Activated gamma-delta T cell (primary cell): Measurements from ENCODE around the gene TMC8.

Experiments
- DNase-seq: peaks from one replicate; lab custom pipeline; 2025; lab: John Stamatoyannopoulos, UW

TMC8 gene

DNA sequence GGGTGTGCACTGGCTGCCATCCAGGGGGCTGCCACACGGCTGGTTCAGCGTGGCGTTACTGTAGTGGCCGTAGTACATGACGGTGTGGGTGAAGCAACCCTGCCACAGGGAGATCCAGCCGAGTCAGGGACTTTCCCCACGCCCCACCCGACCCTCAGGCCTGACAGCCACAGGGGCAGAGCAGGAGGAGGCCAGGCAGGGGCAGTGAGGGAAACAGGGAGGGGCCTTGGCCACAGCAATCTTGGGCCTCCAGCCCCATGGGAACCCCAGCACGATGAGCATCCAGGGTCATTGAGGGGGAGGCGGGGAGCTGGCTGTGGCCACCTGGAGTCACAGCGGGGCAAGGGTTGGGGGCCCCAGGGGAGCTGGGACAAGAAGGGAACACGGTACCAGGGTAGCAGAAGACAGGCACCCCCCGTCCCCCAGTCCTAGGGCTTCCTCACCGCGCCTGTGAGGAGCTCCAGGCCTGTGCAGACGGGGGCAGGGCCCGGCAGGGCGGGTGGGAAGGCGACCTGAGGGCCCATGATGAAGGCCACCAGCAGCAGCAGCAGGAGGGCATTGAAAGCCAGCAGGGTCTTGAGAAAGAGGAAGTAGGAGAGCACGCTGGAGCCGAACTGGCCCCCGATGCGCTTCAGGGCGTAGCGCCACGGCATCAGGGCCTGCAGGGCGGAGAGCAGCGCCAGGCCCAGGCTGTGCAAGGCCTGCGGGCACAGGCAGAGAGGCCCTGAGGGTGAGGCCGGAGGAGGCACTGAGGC lies 6.3 kb upstream of the TMC8 start:
- DNase-seq = no peak

DNA sequence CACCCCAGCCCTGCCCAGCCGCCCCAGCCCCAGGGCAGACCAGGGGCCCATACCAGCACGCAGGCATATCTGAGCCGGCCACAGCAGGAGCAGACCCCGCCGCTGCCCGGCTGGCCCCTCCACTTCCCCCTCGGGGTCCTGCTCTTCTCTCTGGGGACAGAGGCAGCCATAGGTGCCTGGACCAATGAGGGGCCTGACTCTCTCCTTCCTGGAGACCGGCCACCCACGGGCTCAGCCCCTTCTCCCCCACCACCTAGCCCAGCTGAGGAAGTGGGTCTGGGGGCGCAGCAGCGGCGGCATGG lies 5.8 kb upstream of the TMC8 start:
- DNase-seq = no peak

DNA sequence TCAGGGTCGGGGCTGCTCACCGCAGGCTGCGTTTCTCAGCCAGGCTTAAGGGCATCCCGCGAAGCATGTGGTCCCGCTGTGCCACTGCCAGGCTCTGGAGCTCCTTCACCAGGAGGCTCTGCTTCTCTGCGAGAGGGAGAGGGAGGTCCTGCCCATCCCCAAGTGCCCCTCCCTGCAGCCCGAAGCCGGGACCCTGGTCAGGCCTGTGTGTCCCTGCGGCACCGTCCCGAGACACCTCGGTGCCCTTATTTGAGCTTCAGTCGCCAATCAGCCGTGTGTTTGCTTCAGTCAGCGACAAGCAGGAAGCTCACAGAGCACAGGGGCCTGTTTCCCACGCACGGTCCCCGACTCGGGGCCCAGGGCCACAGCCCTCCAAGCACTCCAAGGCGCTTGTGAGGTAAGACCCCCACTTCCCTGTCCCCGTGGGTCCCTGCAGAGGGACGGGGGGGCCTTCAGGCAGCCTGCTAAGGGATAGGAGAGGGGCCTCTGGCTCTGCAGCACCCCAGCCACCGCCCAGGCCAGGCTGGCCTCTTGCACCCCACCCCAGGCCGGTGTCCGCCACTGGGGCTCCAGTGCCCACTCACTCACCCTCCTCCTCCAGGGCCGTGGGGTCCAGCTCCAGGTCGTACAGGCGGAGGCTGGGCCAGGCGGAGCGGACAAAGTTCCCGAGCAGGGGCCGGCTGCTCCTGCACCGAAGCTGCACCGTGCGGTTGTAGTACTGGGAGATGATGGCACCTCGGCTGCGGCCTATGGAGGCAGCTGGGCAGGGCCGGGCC lies 5.2 kb upstream of the TMC8 start:
- DNase-seq = no peak

- DNase-seq = no peak
Measured at GRCh38 chr17:78125976-78126894, 4.3 kb upstream of the TMC8 start.

- DNase-seq = no peak
Measured at GRCh38 chr17:78126895-78127238, 3.7 kb upstream of the TMC8 start.

GRCh38 chr17:78127239-78127887 lies 3.2 kb upstream of the TMC8 start:
- peak; percentile 58 for DNase-seq

- DNase-seq = no peak
Measured at GRCh38 chr17:78127888-78128550, 2.6 kb upstream of the TMC8 start.

DNA sequence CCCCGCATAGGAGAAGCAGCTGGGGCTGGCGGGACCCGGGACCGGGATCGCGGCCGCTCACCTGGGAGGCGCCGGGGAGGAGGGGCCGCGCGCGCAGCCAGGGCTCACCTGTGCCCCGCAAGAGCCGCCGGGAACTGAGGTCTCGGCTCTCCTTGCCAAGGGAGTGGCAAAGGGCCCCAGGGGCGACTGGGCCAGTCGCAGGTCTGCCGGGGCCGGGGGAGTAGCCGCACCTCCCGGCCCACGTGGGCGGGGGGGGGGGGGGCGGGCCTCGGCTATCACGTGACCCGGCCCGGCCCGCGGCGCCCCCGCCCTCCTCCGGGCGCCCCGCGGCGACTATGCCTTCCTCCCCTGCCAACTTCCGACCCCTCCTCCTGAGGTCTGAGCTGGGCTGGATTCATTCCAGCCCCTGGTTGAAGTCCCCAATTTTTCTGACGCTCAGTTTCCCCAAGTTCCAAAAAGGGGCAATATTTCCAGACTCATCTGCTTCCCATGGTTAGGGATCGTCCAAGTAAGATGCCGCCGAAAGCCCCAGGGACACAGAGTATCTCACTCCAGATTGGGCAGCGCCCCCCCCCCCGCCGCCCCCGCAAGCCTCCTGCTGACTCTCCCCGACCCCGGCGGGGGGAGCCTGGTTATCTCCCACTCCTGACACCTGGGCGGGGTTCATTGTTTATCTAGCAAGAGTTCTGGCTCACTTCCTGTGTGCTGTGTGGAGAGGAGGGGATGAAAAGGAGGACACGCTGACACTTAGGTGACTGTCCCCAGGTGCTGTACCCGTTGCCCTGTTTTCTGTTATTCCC lies 1.8 kb upstream of the TMC8 start, which contains the start of gene TMC6:
TMC6 (minus strand) TSS at position 205 of the 800 bp plus-strand sequence. CDS start 1,923 bp downstream, outside the sequence.
- DNase-seq = peak; percentile 58

DNA sequence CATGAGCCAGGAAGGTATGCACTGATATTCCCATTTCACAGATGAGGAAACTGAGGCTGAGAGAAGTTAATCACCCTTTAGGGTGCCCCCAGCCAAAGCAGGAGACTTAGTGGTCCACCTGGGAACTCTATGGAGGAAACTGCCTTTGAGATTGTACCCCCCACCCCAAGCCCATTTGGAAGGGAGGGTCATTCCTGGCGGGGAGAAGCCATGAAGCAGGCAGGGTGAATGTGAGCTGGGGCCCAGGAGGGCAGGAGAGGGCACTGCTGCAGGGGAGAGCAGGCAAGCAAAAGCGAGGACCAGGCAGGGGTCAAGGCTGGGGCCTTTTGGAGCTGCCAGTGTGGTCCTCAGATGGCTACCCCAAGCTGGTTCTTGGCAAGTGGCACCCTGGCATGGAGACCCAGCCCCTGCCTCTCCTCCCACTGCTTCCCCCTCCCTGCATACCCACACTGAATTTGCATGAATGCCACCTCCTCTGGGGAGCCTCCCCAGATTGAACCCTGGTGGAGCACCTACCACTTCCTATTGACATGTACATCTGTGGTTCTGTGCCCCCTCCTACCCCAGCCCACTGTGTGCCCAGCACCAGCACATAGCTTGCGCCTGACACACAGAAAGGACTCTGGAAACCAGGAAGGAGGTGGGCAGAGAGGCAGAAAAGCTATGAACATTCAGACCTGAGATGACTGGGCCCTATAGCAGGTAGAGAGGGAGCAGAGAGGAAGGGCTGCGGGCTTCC lies 1.1 kb upstream of the TMC8 start:
- DNase-seq = no peak

GRCh38 chr17:78130090-78130436 lies 508 bp upstream of the TMC8 start:
- no peak for DNase-seq

GRCh38 chr17:78131172-78132083 lies 857 bp downstream of the TMC8 start:
- peak; percentile 71 for DNase-seq

DNA sequence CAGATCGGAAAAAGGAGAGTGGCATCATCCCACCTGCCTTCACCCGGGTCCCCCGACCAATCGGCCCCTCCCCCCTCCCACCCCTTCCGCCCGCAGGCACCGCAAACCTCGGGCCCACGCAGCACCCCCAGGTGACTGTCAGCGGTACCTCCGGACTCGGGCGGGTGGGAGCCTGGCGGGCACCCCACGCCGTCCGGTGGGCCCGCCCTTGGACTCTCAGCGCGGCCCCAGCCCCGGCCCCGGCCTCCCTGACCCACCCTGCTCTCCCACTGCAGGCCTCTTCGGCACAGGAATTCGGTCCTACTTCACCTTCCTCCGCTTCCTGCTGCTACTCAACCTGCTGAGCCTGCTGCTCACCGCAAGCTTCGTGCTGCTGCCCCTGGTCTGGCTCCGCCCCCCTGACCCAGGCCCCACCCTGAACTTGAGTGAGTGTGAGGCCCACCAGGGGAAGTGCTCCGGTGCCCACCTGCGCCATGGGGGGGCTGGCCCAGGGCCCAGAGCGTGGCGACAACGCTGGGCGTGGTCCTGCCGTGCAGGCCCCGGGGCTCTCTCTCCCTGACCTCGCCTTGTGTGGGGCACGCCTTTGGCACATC lies 1.6 kb downstream of the TMC8 start:
- DNase-seq = peak; percentile 54

DNA sequence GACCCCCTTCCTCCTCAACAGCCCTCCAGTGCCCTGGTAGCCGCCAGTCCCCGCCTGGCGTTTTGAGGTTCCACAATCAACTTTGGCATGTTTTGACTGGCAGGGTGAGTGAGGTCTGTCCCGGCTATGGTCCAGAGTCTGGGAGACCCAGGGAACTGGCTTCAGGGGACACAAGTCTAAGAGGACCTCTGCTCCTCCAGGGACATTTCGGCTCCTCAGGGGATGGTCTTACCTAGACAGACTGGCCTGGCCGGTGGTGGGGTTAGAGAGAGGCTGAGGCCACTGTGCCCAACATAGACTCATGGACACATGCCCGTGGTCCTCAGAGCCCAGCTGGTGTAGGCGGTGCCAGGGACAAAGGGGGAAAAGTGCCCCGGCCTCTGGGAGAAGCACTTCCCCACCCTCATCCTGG lies 2.2 kb downstream of the TMC8 start:
- no peak for DNase-seq

GRCh38 chr17:78133179-78133951 lies 2.8 kb downstream of the TMC8 start:
- DNase-seq = no peak

GRCh38 chr17:78133971-78134898 lies 3.7 kb downstream of the TMC8 start:
- DNase-seq = peak; percentile 50

DNA sequence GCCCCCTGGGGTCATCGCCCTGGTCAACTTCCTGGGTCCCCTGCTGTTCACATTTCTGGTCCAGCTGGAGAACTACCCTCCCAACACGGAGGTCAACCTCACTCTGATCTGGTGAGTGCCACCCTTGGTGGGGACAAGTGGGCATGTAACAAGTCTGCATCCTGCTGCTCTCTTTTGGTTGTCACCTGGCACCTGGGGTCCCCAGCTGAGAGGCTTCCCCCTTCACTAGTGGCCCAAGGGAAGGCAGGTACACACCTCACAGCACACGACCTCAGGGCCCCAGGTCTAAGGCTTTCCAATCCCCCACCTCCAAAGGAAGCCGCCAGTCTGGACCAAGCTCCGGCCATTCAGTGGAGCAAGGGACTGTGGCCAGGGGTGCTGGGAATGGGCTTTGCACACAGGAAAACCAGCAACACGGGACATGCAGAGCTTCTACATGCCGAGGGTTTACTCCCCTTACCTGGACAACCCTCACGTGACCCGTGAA lies 4.4 kb downstream of the TMC8 start:
- no peak for DNase-seq
